ENCODE results near the gene NUDCD3. TPM values are rescaled to one million over a fixed set of nuclear protein-coding genes. Genes with fewer than 3 reads are reported as not detected.

The NUDCD3 gene
- 61.4 and 77.0 TPM in 2 replicates for polyA plus RNA-seq (2011; rRNA removed)
- polyA minus RNA-seq (2011; rRNA and poly(A)+ RNA removed): 76.7 and 85.1 TPM in 2 replicates

- ChIA-PET CTCF (interaction anchor here (0.7 to 4.2 kb wide), 10 partner anchors 11 to 249 kb away, joined by 3 to 38 read pairs (median 4); partner anchors contain the start of gene DDX56), POLR2A (interaction anchor here (0.6 to 1.4 kb wide), 5 partner anchors 10 to 289 kb away, joined by 3 to 4 read pairs (median 3); partner anchors contain the start of gene DDX56)
- Histone ChIP-seq H3K9me3 (ENCODE audit: control insufficient read depth, insufficient read depth, low read length) (no peaks in the 10 kb centered on the region; the same call in 1 of the 2 replicates), H3K27me3 (ENCODE audit: control insufficient read depth, insufficient read depth, low read length) (no peaks in the 10 kb centered on the region), H3K4me3 (ENCODE audit: low read depth, low read length) (peak within 1 kb of the TSS; percentile 95), H3K27ac (ENCODE audit: low read depth, low read length) (peak within 1 kb of the TSS; percentile 99)
- peak; percentile 30 for DNase-seq (ENCODE audit: low read depth, low spot score)
- TF ChIP-seq CTCF (IDR thresholded peaks at IDR 0.05; ENCODE audit: low read depth, low read length): peak; percentile 34; the same call in 1 of the 2 replicates
These were observed at the start of gene NUDCD3 for GRCh38 chr7:44490351-44491200. NUDCD3 (minus strand) TSS chr7:44490658; CDS start chr7:44490600, 58 bp downstream.

GRCh38 chr7:44539669-44540506 is 49.4 kb upstream of the NUDCD3 start:
- Histone ChIP-seq H3K9me3 (ENCODE audit: control insufficient read depth, insufficient read depth, low read length) (peaks cover 3% of the 10 kb centered on the region; the same call in 1 of the 2 replicates), H3K27ac (ENCODE audit: low read depth, low read length) (no peak overlapping the region), H3K4me3 (ENCODE audit: low read depth, low read length) (no peak overlapping the region), H3K27me3 (ENCODE audit: control insufficient read depth, insufficient read depth, low read length) (no peaks in the 10 kb centered on the region)
- CTCF ChIA-PET: interaction anchor here (0.5 kb wide), 1 partner anchor 266 kb away, joined by 3 read pairs; no protein-coding TSS in a partner anchor
- no peak for TF ChIP-seq CTCF (IDR thresholded peaks at IDR 0.05; ENCODE audit: low read depth, low read length)
- POLR2A ChIA-PET: no interaction called here
- no peak for DNase-seq (ENCODE audit: low read depth, low spot score)

- POLR2A ChIA-PET: no interaction called here
- DNase-seq (ENCODE audit: low read depth, low spot score): no peak
- Histone ChIP-seq H3K27me3 (ENCODE audit: control insufficient read depth, insufficient read depth, low read length) (no peaks in the 10 kb centered on the region), H3K9me3 (ENCODE audit: control insufficient read depth, insufficient read depth, low read length) (peaks cover 3% of the 10 kb centered on the region; the same call in 1 of the 2 replicates), H3K27ac (ENCODE audit: low read depth, low read length) (no peak overlapping the region), H3K4me3 (ENCODE audit: low read depth, low read length) (no peak overlapping the region)
- CTCF ChIA-PET: interaction anchor here (0.5 kb wide), 1 partner anchor 267 kb away, joined by 3 read pairs; no protein-coding TSS in a partner anchor
- no peak for TF ChIP-seq CTCF (IDR thresholded peaks at IDR 0.05; ENCODE audit: low read depth, low read length)
These were observed 48.6 kb upstream of the NUDCD3 start for GRCh38 chr7:44538798-44539668.

GRCh38 chr7:44538093-44538797 is 47.8 kb upstream of the NUDCD3 start:
- no peak for DNase-seq (ENCODE audit: low read depth, low spot score)
- ChIA-PET CTCF (no interaction called here), POLR2A (no interaction called here)
- H3K27ac ChIP-seq (ENCODE audit: low read depth, low read length): no peak overlapping the region
- no peaks in the 10 kb centered on the region for H3K27me3 ChIP-seq (ENCODE audit: control insufficient read depth, insufficient read depth, low read length)
- no peak overlapping the region for H3K4me3 ChIP-seq (ENCODE audit: low read depth, low read length)
- H3K9me3 ChIP-seq (ENCODE audit: control insufficient read depth, insufficient read depth, low read length): peaks cover 3% of the 10 kb centered on the region; the same call in 1 of the 2 replicates
- no peak for TF ChIP-seq CTCF (IDR thresholded peaks at IDR 0.05; ENCODE audit: low read depth, low read length)

All from AG04450 (cell line).